HepG2 (cell line): ENCODE measurements around the gene TMEM255B. TPM values are rescaled to one million over a fixed set of nuclear protein-coding genes. Genes with fewer than 3 reads are reported as not detected.

Experiments
- ATAC-seq: fragments of 200-7000 bp; cut with Tn5 transposase; 3 replicates; pipeline ENCODE4 v1.9.1; 2020; ENCODE audit warnings: mild to moderate bottlenecking, moderate library complexity
- BruUV-seq: library from RNA; stranded (reverse); fragments of 400-500 nt; replicated peaks from 2 replicates; lab custom pipeline; 2021; lab: Mats Ljungman, UMichigan
- CTCF ChIA-PET: fragments of 300-600 bp; formaldehyde crosslinking; extraction: SDS; loops from one replicate; lab custom pipeline; 2021; ENCODE audit warnings: low total read pairs, inconsistent platforms, low intra/inter-chr PET ratio; lab: Yijun Ruan, JAX
- POLR2A ChIA-PET: fragments of 350-600 bp; sonication (Branson Sonifier 250); formaldehyde crosslinking; loops from one replicate; lab custom pipeline; 2020; ENCODE audit warnings: antibody characterized with exemption, inconsistent platforms; lab: Yijun Ruan, JAX
- DNase-seq: peaks from one replicate; pipeline ENCODE4 v3.0.0-alpha.2; 2015; ENCODE audit warnings: low spot score
- FAIRE-seq: peaks from 3 replicates; lab custom pipeline; 2011; peaks lifted over from hg19 to GRCh38; lab: Jason Lieb, UNC
- H2AFZ ChIP-seq: one replicate; pipeline ENCODE4 v1.6.1; 2011; ENCODE audit warnings: low read length, inconsistent platforms
- H3K27ac ChIP-seq: fragments of 300-600 bp; 3 replicates; pipeline ENCODE4 v1.8.0; 2011; ENCODE audit warnings: mixed run types, mild to moderate bottlenecking, mixed read lengths, low read length, inconsistent platforms; ENCODE audit not compliant: insufficient read depth; ENCODE audit errors: extremely low read length
- H3K27me3 ChIP-seq, 2 experiments: fragments of 200-600 bp in 1 of 2; 2 replicates in 1 of 2; 3 replicates in 1 of 2; pipeline versions ENCODE4 v1.6.0 to v1.8.0; 2011; ENCODE audit warnings: low read length in 2 of 2, mild to moderate bottlenecking in 2 of 2, moderate library complexity in 2 of 2, inconsistent platforms in 1 of 2; ENCODE audit not compliant: insufficient read depth in 2 of 2, control insufficient read depth in 1 of 2
- H3K36me3 ChIP-seq, 2 experiments: fragments of 200-600 bp in 1 of 2; replicated peaks in 1 of 2; 2 replicates in 1 of 2; 3 replicates in 1 of 2; pipeline versions ENCODE4 v1.5.1 to v1.8.0; 2011; ENCODE audit warnings: low read length in 2 of 2, inconsistent platforms in 1 of 2; ENCODE audit not compliant: insufficient read depth in 2 of 2, control insufficient read depth in 1 of 2
- H3K4me1 ChIP-seq: 2 replicates; pipeline ENCODE4 v1.5.1; 2012; ENCODE audit warnings: low read length, inconsistent platforms; ENCODE audit not compliant: insufficient read depth
- H3K4me2 ChIP-seq: 2 replicates; pipeline ENCODE4 v1.6.0; 2011; ENCODE audit warnings: low read depth, low read length, inconsistent platforms
- H3K4me3 ChIP-seq, 3 experiments: fragments of 200-600 bp in 1 of 3; sonication (generic), shearing (Covaris generic) in 1 of 3; replicated peaks in 1 of 3; 2 replicates each; pipeline ENCODE4 v1.5.1; 2011 to 2016; ENCODE audit warnings: low read length in 3 of 3, inconsistent platforms in 2 of 3, low read depth in 2 of 3, mild to moderate bottlenecking in 2 of 3, control low read depth in 1 of 3, mixed read lengths in 1 of 3; ENCODE audit not compliant: insufficient read depth in 1 of 3
- H3K79me2 ChIP-seq: one replicate; pipeline ENCODE4 v1.6.1; 2011; ENCODE audit warnings: low read length, inconsistent platforms; ENCODE audit not compliant: insufficient read depth
- H3K9ac ChIP-seq: 2 replicates; pipeline ENCODE4 v1.6.0; 2011; ENCODE audit warnings: mild to moderate bottlenecking, low read depth, low read length, inconsistent platforms; ENCODE audit not compliant: insufficient read depth
- H3K9me3 ChIP-seq: 2 replicates; pipeline ENCODE4 v1.5.1; 2012; ENCODE audit warnings: mild to moderate bottlenecking, low read length
- H4K20me1 ChIP-seq: 2 replicates; pipeline ENCODE4 v1.6.0; 2011; ENCODE audit warnings: inconsistent platforms, mild to moderate bottlenecking, low read length, moderate library complexity; ENCODE audit not compliant: insufficient read depth
- ADNP ChIP-seq: sonication (generic); formaldehyde crosslinking; IDR thresholded peaks from 2 replicates; pipeline ENCODE4 v1.4.0; 2020; ENCODE audit warnings: missing genetic modification reagents
- ARID2 ChIP-seq: sonication (generic); formaldehyde crosslinking; IDR thresholded peaks from 2 replicates; pipeline ENCODE4 v1.8.1; 2022; ENCODE audit warnings: mild to moderate bottlenecking, missing genetic modification reagents, borderline replicate concordance
- BRD4 ChIP-seq: sonication (generic); formaldehyde crosslinking; IDR thresholded peaks from 2 replicates; pipeline ENCODE4 v1.4.0; 2020; ENCODE audit warnings: missing genetic modification reagents
- CREBL2 ChIP-seq: sonication (generic); formaldehyde crosslinking; IDR thresholded peaks from 2 replicates; pipeline ENCODE4 v1.8.1; 2023; ENCODE audit warnings: missing genetic modification reagents, mild to moderate bottlenecking, borderline replicate concordance
- EED ChIP-seq: sonication (generic); formaldehyde crosslinking; IDR thresholded peaks from 2 replicates; pipeline ENCODE4 v1.5.0; 2020; ENCODE audit warnings: mild to moderate bottlenecking, missing genetic modification reagents
- MIXL1 ChIP-seq: IDR thresholded peaks from 2 replicates; pipeline ENCODE4 v1.6.1; 2016
- MXI1 ChIP-seq: IDR thresholded peaks from 3 replicates; pipeline ENCODE4 v1.6.1; 2012; ENCODE audit warnings: low read depth, low read length, inconsistent platforms, borderline replicate concordance
- PITX1 ChIP-seq: sonication (generic); formaldehyde crosslinking; IDR thresholded peaks from 2 replicates; pipeline ENCODE4 v1.5.1; 2020; ENCODE audit warnings: mild to moderate bottlenecking, missing genetic modification reagents
- ZNF382 ChIP-seq: sonication (generic); formaldehyde crosslinking; IDR thresholded peaks from 2 replicates; pipeline ENCODE4 v1.5.0; 2020; ENCODE audit warnings: missing genetic modification reagents, mild to moderate bottlenecking, borderline replicate concordance
- ZNF605 ChIP-seq: sonication (generic); formaldehyde crosslinking; IDR thresholded peaks from 2 replicates; pipeline ENCODE4 v1.8.0; 2022; ENCODE audit warnings: mild to moderate bottlenecking, missing genetic modification reagents
- ZNF839 ChIP-seq: sonication (generic); formaldehyde crosslinking; IDR thresholded peaks from 2 replicates; pipeline ENCODE4 v1.4.0; 2020; ENCODE audit warnings: missing genetic modification reagents, mild to moderate bottlenecking, borderline replicate concordance
- ZSCAN22 ChIP-seq: sonication (generic); formaldehyde crosslinking; IDR thresholded peaks from 2 replicates; pipeline ENCODE4 v1.4.0; 2020; ENCODE audit warnings: mild to moderate bottlenecking, missing genetic modification reagents
- WGBS: methylation state at CpG from one replicate; pipeline ENCODE4 v1.1.6; 2017; ENCODE audit warnings: low lambda C conversion rate; 5-methylcytosine and 5-hydroxymethylcytosine counted together
- in situ Hi-C: cut with HindIII; loops from 2 replicates; pipeline ENCODE4 v1.10.0; 2017; ENCODE audit warnings: low pct_unique_long_range_greater_than_20kb; ENCODE audit not compliant: extremely low pct_ligation_motif_present
- intact Hi-C: fragments of 100-400 bp; cut with micrococcal nuclease; formaldehyde crosslinking; loops from one replicate; pipeline ENCODE4 v1.10.0; 2022; ENCODE audit not compliant: unreplicated experiment
- polyA plus RNA-seq, 8 experiments: library from polyadenylated mRNA; depleted of rRNA in 3 of 8; stranded (reverse) in 7 of 8; unstranded in 1 of 8; fragments of >200 nt; fragmentation: Illumina TruSeq in 4 of 8; extraction: Trizol in 4 of 8; gene quantifications; 2 replicates each; pipeline versions ENCODE4 v1.2.1 to v1.2.3, GENCODE V29; 2011 to 2016; ENCODE audit warnings: low read depth in 4 of 8, missing spikeins in 1 of 8, mixed read lengths in 1 of 8; ENCODE audit not compliant: insufficient read depth in 1 of 8
- total RNA-seq, 5 experiments: library from RNA; depleted of rRNA; stranded (reverse); fragments of >200 nt; fragmentation: Illumina TruSeq; extraction: Trizol; gene quantifications; 2 replicates each; pipeline ENCODE4 v1.2.3, GENCODE V29; 2016; ENCODE audit warnings: low read depth in 1 of 5
- TF ChIP-seq, protein P1 (sequence below), 2 experiments: sonication (generic) in 1 of 2; formaldehyde crosslinking in 1 of 2; IDR thresholded peaks; 2 replicates each; pipeline versions ENCODE4 v1.4.0 to v1.6.1; 2016 to 2020; ENCODE audit warnings: borderline replicate concordance in 1 of 2, low read depth in 1 of 2, mild to moderate bottlenecking in 1 of 2, missing genetic modification reagents in 1 of 2

Gene TMEM255B
- total and polyA plus RNA-seq, 2 of the 13 experiments (the other 11 are each of a cell fraction or from before 2014, with no cell fraction given), result not detected

GRCh38 chr13:113862191-113862930 is 103.3 kb downstream of the TMEM255B start:
- Histone ChIP-seq H3K4me1 (peaks cover 36% of the 10 kb centered on the region), H3K27ac (no peak overlapping the region), H2AFZ (no peak overlapping the region), H4K20me1 (no peaks in the 10 kb centered on the region), H3K9ac (no peak overlapping the region), H3K36me3 (no peaks in the 10 kb centered on the region), H3K27me3 (peaks cover 4 to 15% of the 10 kb centered on the region in 2 experiments; a peak in 4 of 5 replicates), H3K4me2 (no peak overlapping the region), H3K4me3 (no peak overlapping the region), H3K79me2 (no peaks in the 10 kb centered on the region), H3K9me3 (no peaks in the 10 kb centered on the region)
- POLR2A ChIA-PET, result no interaction called here
- WGBS, result 86% methylated on average over 19 of the region's 31 CpGs
- no peak for ATAC-seq
- no peak for DNase-seq
- no peak for TF ChIP-seq ARID2 (CRISPR knock-in tag)
- BruUV-seq, result no TSS peak
- CTCF ChIA-PET, result no interaction called here
- no peak for FAIRE-seq
- intact Hi-C loops (no loop called here), in situ Hi-C loops (no loop called here)

DNA sequence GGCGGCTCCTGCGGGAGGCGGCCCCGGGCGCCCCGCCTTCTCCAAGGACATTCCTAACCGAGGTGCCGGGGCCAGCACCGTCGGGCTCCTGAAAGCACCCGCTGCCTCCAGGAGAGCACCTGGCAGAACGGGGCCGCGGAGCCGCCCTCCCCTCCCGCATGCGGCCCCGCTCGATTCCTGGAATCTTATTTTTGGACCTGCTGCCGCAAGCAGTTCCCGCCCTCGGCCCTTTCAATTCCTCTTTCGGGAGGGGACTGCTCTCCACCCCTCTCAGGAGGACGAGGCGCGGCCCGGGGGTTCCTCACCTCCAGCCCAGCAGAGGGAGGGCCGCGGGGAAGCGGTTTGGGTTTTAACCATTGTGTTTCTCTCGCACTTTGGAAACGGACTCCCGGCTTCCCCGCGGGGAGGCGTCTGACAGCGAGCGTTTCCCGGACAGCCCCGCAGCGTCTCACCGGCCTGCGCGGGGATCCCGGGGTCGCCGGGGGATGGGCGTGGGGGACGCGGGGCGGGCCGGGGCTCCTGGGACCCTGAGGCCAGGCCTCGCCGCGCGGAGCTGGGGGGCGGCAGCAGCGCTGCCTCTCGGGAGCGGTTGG is 104.0 kb downstream of the TMEM255B start:
- ATAC-seq (no peak), DNase-seq (no peak), FAIRE-seq (no peak)
- H3K27me3 ChIP-seq, result peaks cover 4 to 15% of the 10 kb centered on the region in 2 experiments; a peak in 4 of 5 replicates
- no peak overlapping the region for H3K4me2 ChIP-seq
- H3K9me3 ChIP-seq, result no peaks in the 10 kb centered on the region
- H3K27ac ChIP-seq, result no peak overlapping the region
- H2AFZ ChIP-seq, result no peak overlapping the region
- no peaks in the 10 kb centered on the region for H3K36me3 ChIP-seq
- H3K9ac ChIP-seq, result no peak overlapping the region
- H3K4me1 ChIP-seq, result peaks cover 30% of the 10 kb centered on the region
- WGBS, result 90% methylated on average over 42 of the region's 60 CpGs
- H3K4me3 ChIP-seq, result no peak overlapping the region
- BruUV-seq, result no TSS peak
- in situ Hi-C loops, result no loop called here
- CTCF ChIA-PET, result no interaction called here
- POLR2A ChIA-PET, result no interaction called here
- H4K20me1 ChIP-seq, result no peaks in the 10 kb centered on the region
- H3K79me2 ChIP-seq, result no peaks in the 10 kb centered on the region
- intact Hi-C loops, result no loop called here
- TF ChIP-seq EED, result no peak
- no peak for TF ChIP-seq CREBL2 (CRISPR knock-in tag)
- TF ChIP-seq ZNF382 (CRISPR knock-in tag), result no peak
- no peak for TF ChIP-seq ZSCAN22 (CRISPR knock-in tag)
- TF ChIP-seq ZNF839 (CRISPR knock-in tag), result no peak
- TF ChIP-seq MIXL1 (CRISPR knock-in tag), result no peak
- TF ChIP-seq ZNF605 (CRISPR knock-in tag), result no peak
- no peak for TF ChIP-seq PITX1
- TF ChIP-seq, protein P1, sequence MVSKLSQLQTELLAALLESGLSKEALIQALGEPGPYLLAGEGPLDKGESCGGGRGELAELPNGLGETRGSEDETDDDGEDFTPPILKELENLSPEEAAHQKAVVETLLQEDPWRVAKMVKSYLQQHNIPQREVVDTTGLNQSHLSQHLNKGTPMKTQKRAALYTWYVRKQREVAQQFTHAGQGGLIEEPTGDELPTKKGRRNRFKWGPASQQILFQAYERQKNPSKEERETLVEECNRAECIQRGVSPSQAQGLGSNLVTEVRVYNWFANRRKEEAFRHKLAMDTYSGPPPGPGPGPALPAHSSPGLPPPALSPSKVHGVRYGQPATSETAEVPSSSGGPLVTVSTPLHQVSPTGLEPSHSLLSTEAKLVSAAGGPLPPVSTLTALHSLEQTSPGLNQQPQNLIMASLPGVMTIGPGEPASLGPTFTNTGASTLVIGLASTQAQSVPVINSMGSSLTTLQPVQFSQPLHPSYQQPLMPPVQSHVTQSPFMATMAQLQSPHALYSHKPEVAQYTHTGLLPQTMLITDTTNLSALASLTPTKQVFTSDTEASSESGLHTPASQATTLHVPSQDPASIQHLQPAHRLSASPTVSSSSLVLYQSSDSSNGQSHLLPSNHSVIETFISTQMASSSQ (IDR thresholded peaks at IDR 0.05; ENCODE audit: low read depth), result no peak
- TF ChIP-seq, protein P1 (CRISPR knock-in tag; IDR thresholded peaks at IDR 0.05; ENCODE audit: borderline replicate concordance), result no peak
- TF ChIP-seq BRD4, result no peak
- TF ChIP-seq ADNP (CRISPR knock-in tag), result no peak
- TF ChIP-seq MXI1, result no peak
